GM19468 (cell line): ENCODE measurements around the gene PDLIM7.
A peak's percentile ranks its signal among the peaks of the same experiment; 100 is the strongest.
"Not testable (repeated sequence)": the region's sequence is repeated elsewhere in the genome, so short reads cannot be mapped to it uniquely, and the experiment has no call there.

ENCODE experiments used
- ATAC-seq: cut with Tn5 transposase; IDR thresholded peaks from one replicate; pipeline ENCODE4 v1.9.1; 2021; ENCODE audit warnings: mild to moderate bottlenecking, moderate library complexity, moderate number of reproducible peaks; ENCODE audit not compliant: unreplicated experiment; ENCODE audit errors: extremely low read depth

PDLIM7 gene

GRCh38 chr5:177497292-177498012 lies at the start of gene PDLIM7:
Gene PDLIM7, minus strand, starts transcription at chr5:177497604. Its CDS starts 1,092 bp downstream, at chr5:177496512.
- ATAC-seq: peak; percentile 42

GRCh38 chr5:177546258-177546741 lies 48.9 kb upstream of the PDLIM7 start:
- no peak for ATAC-seq

GRCh38 chr5:177545487-177546257 lies 48.3 kb upstream of the PDLIM7 start:
- ATAC-seq: no peak

GRCh38 chr5:177542816-177543465 lies 45.5 kb upstream of the PDLIM7 start:
- no peak for ATAC-seq

GRCh38 chr5:177540438-177540837 lies 43.0 kb upstream of the PDLIM7 start:
- ATAC-seq: no peak

GRCh38 chr5:177539411-177539810 lies 42.0 kb upstream of the PDLIM7 start:
- ATAC-seq: no peak

- no peak for ATAC-seq
Measured at GRCh38 chr5:177538876-177539275, 41.5 kb upstream of the PDLIM7 start.

GRCh38 chr5:177537389-177538361 lies 40.3 kb upstream of the PDLIM7 start:
- no peak for ATAC-seq

- ATAC-seq: no peak
Measured at GRCh38 chr5:177536386-177536785, 39.0 kb upstream of the PDLIM7 start.

- ATAC-seq: no peak
Measured at GRCh38 chr5:177535125-177535524, 37.7 kb upstream of the PDLIM7 start.

- not testable (repeated sequence) for ATAC-seq
Measured at GRCh38 chr5:177534433-177534832, 37.0 kb upstream of the PDLIM7 start.

GRCh38 chr5:177531209-177531940 lies 34.0 kb upstream of the PDLIM7 start:
- ATAC-seq: no peak

- no peak for ATAC-seq
Measured at GRCh38 chr5:177530638-177531037, 33.2 kb upstream of the PDLIM7 start.

GRCh38 chr5:177529247-177530203 lies 32.1 kb upstream of the PDLIM7 start:
- no peak for ATAC-seq

GRCh38 chr5:177528631-177529030 lies 31.2 kb upstream of the PDLIM7 start:
- ATAC-seq: no peak

- no peak for ATAC-seq
Measured at GRCh38 chr5:177527595-177527994, 30.2 kb upstream of the PDLIM7 start.

GRCh38 chr5:177526791-177527190 lies 29.4 kb upstream of the PDLIM7 start:
- no peak for ATAC-seq

GRCh38 chr5:177526191-177526590 lies 28.8 kb upstream of the PDLIM7 start:
- no peak for ATAC-seq
